Measurements from ENCODE around the gene OTUB2.

The OTUB2 gene

DNA sequence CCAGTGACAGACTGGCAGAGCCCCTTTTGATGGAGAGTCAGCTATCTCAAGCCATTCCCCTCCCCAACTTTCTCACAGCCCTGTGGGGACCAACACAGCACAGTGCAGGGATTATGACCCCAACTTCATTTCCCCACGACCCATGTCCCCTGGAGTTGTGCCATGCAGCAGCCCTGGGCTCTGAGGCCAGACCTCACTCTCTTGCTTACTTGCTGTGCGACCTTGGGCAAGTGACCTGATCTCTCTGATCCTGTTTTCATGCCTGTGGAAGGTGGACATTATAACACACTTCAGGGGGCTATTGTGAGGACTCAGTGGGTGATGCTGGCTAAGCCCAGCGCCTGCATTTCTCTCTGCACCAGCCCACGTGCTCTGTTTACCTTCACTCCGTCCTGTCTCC, 14.1 kb downstream of the OTUB2 start:
- in situ Hi-C loops (cut with MboI; ENCODE audit: low sequenced_read_pairs) = no loop called here

DNA sequence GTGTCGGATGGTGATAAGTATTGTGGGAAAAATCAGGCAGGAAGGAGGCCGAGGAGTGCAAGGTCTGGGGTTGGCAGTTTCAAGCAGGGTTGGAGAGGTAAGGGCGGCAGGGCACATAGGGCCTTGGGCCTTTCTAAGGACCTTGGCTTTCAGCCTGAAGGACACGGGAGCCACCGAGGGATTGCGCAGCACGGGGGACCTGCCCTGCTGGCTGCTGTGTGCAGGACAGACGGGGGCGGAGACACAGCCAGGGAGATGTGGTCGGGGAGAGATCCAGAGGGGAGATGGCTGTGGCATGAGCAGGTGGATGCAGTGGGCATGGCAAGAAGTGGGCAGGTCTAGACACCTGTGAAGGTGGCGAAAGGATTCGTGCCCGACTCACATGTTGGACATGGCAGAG, 14.7 kb downstream of the OTUB2 start:
- in situ Hi-C loops (cut with MboI; ENCODE audit: low sequenced_read_pairs) = no loop called here

DNA sequence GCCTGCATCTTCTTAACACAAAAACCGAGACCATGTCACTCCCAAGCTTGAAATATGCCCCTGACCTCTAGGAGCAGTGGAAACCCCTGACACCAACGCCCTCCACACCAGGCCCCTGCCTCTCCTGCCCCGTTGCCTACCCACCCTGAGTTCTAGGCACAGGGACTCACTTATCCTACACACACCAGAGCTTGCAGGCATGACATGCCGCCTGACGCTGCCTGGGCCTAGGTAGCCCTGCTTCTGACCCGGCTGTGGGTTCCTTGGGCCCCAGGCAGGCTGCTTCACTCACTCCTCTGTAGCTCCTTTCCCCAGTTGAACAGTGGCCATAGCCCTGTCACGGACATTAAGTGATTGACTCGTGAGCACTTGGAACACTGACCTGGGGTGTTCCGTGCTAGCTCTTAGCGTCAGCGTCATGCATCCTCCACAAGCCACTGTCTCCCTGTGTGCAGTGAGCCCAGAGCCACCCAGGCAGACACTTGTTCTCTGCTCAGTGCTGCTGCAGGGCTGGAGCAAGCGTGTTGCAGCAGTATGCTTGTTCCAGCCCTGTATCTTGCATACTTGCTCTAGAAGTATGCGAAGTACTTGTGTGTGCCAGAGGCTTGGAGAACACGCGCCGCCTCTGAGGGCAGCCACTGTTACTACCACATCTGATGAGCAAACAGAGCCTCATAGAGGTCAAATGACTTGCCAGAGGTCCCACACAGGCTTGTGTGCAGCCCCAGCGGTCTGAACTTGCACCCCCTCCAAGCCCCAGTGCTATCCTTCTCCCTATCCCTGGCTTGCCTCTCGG, 15.6 kb downstream of the OTUB2 start:
- in situ Hi-C loops (cut with MboI; ENCODE audit: low sequenced_read_pairs) = no loop called here

DNA sequence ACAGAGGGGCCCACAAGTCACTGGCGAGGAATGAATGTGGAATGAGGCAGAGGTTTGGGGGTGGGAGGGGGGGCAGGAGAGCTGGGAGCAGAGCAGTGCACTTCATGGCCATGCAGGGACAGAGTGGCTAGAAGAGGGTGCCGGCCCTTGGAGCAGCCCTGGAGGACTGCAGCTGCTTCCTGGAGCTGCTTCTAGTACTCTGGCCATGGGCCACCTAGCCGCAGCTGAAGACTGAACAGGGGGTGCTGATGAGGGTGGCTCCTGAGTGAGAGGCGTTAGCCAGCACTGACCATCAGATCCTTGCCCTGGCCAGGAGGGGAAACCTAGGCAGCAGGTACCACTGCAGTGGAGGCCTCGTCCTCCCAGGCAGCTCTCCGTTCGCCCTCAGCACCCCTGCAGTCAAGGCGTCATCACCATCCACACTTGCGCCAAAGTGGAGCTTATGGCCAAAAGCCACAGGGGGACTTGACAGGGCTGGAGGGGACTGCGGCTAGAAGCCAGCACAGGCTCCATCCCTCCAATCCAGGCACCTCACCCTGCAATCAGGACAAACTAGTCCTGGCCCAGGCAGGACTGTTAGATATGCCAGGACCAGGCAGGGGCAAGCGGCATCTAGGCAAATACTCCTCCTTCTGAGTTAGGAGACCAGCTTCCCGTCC, 16.4 kb downstream of the OTUB2 start:
- in situ Hi-C loops (cut with MboI; ENCODE audit: low sequenced_read_pairs) = no loop called here

DNA sequence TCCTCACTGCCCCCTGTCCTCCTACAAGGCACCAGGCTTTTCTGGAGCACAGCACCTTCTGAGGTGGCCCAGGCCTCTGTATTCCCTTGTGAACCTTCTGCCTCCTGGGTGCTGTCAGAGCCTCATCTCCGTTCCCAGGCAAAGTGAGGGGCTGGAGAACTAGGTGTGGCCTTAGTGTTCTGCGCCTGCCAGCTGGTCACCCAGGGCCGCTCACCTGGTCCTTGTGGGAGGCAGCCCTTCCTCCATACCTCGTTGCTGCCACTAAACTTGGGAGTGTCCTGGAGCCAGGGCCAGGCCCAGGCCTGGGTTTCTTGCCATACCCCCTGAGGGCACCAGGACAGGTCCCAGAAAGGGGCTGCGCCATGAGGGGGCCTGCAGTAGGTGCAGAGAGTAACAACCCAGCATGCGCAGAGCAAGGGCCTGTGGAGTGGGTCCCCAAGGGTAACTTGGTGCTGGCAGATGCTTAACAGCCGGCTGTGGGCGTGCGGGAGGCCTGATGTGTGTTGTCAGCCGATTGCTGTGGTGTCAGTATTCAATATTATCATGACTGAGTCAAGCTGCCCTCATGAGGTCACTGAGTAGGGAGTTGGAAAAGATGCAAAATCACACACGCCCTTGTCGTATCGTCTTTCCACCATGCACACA, 17.1 kb downstream of the OTUB2 start:
- in situ Hi-C loops (cut with MboI; ENCODE audit: low sequenced_read_pairs) = no loop called here

DNA sequence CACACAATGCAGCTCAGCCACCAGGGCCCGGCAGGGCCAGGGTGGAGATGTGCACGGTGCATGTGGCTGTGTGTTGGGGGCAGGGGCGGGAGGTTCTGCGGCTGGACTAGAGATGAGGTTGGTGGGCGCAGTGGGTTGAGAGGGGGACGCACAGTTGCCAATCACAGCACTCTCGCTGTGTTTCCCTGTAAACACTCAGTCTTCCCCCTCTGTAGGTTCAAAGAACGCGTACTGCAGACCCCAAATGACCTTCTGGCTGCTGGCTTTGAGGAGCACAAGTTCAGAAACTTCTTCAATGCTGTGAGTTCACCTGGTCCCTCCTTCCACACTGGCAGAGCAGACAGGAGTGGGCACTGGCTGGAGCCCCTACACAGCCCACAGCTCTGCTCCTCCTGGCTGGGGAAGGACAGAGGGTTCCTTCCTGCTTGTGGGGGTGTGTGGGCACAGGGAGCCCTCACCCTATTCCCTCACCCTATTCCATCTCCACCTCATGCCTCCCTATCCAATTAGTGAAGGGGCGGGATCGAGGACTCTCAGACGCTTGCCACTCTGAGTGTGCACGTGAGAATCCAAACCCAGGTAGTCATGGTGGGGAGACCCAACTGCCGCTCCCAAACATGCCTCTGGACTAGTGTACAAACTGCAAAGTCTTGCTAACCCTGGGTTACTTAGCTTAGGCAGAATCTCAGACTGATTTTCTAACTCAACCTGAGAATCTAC, 17.8 kb downstream of the OTUB2 start:
- in situ Hi-C loops (cut with MboI; ENCODE audit: low sequenced_read_pairs) = no loop called here

DNA sequence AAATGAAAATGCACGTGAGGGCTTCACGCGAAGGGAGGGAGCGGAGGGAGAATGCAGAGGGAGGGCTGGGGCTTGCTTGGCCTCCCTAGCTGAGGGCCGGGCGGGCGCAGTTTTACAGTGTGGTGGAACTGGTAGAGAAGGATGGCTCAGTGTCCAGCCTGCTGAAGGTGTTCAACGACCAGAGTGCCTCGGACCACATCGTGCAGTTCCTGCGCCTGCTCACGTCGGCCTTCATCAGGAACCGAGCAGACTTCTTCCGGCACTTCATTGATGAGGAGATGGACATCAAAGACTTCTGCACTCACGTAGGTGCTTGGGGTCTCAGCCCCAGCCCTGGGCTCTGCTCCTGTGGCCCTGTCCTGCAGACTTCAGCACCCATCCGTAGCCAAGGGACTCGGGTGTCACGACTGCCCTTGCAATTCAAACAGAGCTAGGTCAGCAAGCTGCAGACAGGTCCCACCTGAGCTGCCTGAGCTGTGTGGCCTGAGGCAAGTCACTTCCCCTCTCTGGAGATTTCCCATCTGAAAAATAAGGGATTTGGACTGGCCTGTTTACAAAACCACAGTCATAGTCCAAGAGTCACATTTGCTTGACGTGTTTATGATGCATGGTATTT, 18.4 kb downstream of the OTUB2 start:
- in situ Hi-C loops (cut with MboI; ENCODE audit: low sequenced_read_pairs) = no loop called here

DNA sequence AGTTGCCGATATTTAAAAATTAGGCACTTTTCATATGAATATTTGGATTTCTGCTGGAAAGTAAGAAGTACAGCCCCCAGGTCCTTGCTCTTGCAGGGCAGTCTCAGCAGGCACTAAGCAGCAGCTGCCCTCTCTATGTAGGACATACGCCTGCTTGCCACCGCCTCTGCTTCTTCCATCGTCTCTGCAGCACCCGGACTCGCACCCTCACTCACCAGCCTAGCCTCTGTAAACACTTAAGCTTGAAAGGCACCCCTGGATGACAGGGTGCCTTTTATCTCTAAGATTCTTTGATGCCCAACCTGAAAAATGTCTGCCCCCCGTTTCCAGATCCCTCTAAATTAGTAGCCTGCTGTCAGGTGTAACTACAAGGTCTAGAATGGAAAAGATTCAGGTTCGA, 19.0 kb downstream of the OTUB2 start:
- in situ Hi-C loops (cut with MboI; ENCODE audit: low sequenced_read_pairs) = no loop called here

DNA sequence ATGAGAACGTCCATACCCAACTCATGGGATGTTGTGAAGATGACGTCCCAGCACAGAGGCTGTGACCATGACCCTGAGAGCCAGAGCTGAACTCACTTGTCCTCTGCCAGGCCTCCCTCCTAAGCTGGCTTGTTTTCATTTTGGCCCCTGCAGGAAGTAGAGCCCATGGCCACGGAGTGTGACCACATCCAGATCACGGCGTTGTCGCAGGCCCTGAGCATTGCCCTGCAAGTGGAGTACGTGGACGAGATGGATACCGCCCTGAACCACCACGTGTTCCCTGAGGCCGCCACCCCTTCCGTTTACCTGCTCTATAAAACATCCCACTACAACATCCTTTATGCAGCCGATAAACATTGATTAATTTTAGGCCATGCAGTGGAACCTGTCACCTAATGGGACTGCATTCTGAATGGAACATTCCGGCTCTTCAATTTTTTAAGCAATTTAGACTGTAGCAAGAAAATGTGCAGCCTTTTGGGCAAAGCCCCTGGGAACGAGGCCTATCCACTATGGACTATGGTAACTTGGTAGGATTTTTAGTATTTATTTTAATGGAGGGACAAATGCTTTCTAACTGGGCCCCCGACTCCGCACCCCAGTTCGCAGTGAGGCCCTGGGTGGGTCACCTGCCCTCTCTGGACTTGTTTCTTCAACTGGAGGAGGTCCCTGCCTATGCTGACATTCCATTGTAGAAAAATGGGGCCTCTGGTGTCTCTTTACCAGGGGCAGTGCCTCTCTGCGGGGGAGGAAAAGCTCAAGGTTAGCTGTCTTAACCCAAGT, 19.6 kb downstream of the OTUB2 start:
- in situ Hi-C loops (cut with MboI; ENCODE audit: low sequenced_read_pairs) = no loop called here

DNA sequence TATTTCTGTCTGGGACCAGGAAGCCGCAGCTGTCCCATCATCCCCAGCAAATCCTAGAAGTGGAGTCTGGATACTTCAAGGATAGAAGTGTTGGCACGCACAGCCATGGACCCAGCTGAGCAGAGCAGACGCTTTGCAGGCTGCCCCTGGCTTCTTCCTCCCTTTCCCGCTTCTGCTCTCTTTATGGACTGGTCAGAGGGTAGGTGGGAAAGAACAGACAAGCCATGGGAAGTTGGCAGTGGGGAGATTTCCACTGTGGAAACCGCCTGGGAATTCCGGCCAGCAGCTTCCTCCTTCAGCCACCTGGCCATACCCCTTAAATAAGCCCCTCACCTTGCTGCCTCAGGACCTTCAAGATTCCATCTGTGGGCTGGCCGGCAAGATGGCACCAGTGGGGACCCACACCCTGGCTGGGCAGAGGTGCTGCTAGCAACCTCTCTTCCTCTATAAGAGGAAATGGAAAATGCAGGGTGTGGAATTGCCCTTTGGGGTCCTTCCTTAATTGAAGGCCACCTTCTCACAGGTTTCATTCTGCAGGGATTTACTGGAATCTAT, 20.6 kb downstream of the OTUB2 start:
- in situ Hi-C loops (cut with MboI; ENCODE audit: low sequenced_read_pairs) = no loop called here

DNA sequence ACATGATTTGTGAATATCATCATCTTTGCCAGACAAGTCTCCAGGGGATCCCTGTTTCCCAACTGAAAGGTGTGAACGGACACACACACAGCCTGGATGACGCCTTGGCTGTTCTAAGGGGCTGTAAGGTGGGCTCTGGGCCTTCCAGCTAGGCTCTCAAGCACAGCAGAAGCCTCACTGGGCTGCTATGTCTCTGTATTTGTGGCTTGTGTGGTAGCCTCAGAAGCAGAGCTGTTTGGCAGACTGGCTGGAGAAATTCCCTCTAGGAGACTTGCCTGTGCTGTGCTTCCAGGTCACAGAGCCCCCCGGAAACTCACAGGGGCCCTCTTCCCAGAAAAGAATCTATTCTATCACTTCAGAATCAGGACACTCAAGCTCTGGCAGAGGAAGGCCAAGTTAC, 21.4 kb downstream of the OTUB2 start:
- in situ Hi-C loops (cut with MboI; ENCODE audit: low sequenced_read_pairs) = no loop called here

DNA sequence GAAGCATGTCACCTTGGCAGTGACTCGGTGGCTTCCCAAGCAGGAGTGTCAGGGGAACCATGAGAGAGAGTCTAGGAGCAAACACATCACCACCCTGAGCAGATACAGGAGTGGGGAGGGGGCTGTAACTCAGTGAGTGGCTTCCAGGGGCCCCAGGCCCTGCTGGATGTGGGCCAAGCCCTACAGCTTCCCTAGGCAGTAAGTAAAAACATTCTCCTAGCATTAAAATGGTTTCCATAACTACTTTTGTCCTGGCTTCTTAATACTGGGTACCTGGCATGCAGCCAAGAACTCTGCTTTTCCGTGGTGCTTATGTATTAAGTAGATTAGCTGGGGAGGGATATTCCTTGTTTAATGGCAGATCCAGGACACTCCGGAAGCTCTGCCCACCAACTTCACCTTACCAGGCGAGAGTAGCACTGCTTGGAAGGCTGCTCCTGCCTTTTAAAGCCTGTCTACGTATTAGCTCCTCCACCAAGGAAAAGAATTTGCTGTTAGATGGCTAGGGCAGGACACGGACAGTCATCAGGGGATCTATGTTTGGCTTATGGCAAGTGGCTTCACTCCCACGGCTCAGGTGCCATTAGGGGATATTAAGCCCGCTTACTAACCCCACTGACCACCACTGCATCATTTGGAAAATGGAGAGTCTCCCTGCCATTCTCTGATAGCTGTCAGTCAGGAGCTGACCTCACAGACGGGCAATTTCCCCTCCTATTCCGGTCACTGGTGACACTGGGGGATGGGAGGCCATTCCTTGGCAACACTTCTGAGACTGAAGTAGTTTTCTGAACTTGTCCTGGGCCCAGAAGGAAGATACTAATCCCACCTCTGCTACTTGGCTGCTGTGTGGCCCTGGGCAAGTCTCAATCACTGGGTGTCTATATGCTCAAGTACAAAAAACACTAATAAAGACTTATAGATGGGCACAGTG, 22.8 kb downstream of the OTUB2 start:
- in situ Hi-C loops (cut with MboI; ENCODE audit: low sequenced_read_pairs) = no loop called here

DNA sequence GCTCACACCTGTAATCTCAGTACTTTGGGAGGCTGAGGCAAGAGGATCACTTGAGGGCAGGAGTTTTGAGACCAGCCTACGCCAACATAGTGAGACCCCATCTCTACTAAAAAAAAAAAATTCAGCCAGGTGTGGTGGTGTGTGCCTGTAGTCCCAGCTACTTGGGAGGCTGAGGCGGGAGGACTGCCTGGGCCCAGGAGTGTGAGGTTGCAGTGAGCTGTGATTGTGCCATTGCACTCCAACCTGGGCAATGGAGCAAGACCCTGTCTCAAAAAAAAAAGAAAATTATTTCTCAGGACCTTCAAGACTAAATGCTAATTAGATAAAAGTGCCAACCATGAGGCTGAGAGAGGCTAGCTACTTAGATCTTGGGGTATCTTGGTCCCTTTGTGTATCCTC, 23.5 kb downstream of the OTUB2 start:
- in situ Hi-C loops (cut with MboI; ENCODE audit: low sequenced_read_pairs) = no loop called here

DNA sequence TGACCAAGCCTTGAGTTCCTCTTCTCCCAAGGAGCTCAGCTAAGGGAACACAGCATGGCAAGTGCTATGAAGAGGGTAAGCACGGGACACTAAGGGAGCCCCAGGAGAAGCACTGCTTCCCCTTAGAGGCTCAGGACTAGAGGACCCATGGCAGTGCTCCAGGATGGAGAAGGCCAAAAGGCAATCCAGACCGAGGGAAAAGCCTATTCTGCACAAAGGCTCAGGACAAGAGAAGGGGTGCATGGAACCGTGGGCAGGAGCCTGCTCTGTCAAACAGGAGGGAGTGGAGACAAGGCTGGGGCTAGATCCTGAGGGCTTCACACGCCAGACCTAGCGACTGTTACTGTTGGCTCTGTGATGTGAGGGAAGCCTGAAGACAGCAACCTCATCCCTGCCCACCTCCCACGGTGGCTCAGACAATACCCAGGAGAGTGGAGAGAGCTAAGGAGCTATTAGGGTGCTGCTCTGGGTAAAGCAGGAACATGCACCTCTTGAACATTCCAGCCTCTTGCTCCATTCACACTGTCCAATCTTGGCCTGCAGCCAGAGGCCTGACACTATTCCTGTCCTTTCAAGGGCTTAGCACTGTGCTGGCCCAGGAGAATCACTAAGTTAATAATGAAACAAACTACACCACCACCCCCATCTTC, 24.2 kb downstream of the OTUB2 start:
- in situ Hi-C loops (cut with MboI; ENCODE audit: low sequenced_read_pairs) = no loop called here

DNA sequence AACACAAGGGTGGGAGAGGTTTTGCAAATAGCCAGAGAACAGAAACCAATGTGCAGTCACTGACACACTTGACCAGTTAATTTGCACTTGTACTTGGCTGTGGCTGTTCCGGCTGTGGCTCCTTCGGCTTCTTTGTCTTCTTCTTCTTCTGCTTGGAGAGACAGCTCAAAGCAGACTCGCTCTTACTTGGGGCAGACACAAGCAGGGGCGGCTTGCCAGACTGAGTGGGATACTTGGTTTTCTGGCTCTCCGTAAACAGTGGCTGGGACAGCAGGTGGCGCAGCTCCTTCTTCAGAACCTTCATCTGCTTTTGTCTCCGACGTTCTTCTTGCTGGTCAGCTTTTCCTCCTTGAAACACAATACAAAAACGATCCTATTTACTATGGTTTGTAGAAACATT, 25.0 kb downstream of the OTUB2 start:
- in situ Hi-C loops (cut with MboI; ENCODE audit: low sequenced_read_pairs) = no loop called here

DNA sequence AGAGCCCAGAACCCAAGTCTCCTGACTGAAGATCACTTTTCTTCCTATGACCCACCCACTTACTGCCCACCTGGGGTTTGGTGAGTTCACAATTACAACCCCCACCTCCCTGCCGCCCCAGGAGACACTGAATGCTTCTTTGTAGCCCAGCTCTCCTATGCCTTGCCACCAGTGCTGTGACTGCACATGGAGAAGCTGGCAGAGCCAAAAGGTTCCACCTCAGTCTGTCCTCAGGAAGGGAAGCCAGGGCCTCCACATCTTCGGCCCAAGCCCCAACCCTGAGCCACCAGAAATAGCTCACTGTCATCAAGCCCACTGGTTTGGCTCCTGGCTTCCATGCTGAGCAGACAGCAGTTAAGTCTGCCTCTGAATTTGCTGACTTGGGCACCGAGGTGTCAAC, 25.6 kb downstream of the OTUB2 start:
- in situ Hi-C loops (cut with MboI; ENCODE audit: low sequenced_read_pairs) = no loop called here

DNA sequence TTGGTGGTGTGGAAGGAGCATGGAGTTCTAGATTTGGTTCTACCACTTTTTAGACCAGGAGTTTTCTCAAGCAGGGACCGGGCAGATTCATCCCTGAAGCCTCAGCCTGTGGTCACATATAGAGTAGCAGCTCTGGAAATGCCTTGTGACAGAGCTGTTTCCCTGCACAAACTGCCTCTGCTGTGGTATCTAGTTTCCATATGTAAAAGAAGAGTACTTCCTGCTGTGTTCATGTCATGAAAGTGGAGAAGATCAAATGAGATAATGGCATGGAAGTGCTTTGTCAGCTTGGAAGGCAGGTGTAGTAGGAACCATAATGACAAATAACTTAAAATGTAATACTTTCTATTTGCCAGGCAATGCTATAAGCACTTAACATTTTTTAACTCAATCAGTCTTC, 26.1 kb downstream of the OTUB2 start:
- in situ Hi-C loops (cut with MboI; ENCODE audit: low sequenced_read_pairs) = no loop called here

DNA sequence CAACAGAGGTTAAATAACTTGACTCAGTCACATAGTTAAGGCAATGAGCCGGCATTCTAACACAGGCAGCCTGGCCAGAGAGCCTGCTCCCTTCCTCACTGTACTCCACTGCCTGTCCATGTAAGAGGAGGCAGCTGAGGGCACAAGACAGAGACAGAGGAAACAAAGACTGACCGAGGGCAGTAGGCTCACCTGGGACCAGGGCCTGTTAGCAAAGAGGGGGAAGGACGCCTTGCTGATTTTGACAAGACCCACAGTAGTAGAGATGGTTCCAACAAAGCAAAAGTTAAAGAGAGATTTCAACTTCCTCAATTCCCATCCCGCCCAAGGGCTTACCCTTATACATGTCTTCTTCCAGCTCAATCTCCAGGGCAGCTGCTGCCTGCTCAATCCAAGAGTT, 26.5 kb downstream of the OTUB2 start:
- in situ Hi-C loops (cut with MboI; ENCODE audit: low sequenced_read_pairs) = no loop called here
